ENCODE results near the gene NCAM2. TPM values are rescaled to one million over a fixed set of nuclear protein-coding genes. Genes with fewer than 3 reads are reported as not detected.

NCAM2 gene
- total RNA-seq, result 0.33 and 0.57 TPM in 2 replicates

DNA sequence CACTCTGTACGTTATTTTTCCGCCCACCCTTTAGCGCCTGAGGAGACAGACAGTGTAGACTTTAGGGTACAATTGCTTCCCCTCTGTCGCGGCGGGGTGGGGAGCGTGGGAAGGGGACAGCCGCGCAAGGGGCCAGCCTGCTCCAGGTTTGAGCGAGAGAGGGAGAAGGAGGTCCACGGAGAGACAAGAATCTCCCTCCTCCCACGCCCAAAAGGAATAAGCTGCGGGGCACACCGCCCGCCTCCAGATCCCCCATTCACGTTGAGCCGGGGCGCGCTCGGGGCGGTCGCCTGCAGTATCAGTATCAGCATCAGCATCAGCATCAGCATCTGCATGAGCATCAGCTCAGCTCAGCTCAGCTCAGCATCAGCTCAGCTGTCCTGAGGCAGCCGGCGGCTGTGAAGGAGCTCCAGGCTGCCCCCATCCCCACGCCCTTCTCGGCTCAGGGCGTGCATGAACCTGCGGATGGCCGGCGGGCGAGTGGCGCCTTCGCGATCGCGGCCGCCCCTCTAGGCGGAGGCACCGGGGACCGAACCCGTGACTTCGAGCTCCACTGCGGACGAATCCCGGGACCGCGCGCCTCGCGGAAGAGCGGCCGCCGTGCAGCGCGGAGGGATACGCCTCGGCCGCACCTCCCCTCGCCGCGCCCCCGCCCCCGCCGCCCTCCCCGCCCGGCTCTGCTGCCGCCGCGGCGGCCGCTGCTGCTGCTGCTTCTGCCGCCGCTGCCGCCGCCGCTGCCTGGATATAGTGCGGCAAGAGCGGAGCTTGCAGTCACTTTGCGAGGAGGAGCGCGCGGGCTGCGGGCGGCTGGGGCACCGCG is at the start of gene NCAM2:
Gene NCAM2 (plus strand): TSS at position 774 of the 820 bp plus-strand sequence.

